GM18873 (cell line): ENCODE results near the gene ZFP3.
"Not testable (repeated sequence)": the region's sequence is repeated elsewhere in the genome, so short reads cannot be mapped to it uniquely, and the experiment has no call there.

Experiments used
- ATAC-seq: cut with Tn5 transposase; IDR thresholded peaks from one replicate; pipeline ENCODE4 v1.9.1; 2021; ENCODE audit warnings: mild to moderate bottlenecking, moderate library complexity, moderate number of reproducible peaks; ENCODE audit not compliant: unreplicated experiment, low FRiP score

The ZFP3 gene

DNA sequence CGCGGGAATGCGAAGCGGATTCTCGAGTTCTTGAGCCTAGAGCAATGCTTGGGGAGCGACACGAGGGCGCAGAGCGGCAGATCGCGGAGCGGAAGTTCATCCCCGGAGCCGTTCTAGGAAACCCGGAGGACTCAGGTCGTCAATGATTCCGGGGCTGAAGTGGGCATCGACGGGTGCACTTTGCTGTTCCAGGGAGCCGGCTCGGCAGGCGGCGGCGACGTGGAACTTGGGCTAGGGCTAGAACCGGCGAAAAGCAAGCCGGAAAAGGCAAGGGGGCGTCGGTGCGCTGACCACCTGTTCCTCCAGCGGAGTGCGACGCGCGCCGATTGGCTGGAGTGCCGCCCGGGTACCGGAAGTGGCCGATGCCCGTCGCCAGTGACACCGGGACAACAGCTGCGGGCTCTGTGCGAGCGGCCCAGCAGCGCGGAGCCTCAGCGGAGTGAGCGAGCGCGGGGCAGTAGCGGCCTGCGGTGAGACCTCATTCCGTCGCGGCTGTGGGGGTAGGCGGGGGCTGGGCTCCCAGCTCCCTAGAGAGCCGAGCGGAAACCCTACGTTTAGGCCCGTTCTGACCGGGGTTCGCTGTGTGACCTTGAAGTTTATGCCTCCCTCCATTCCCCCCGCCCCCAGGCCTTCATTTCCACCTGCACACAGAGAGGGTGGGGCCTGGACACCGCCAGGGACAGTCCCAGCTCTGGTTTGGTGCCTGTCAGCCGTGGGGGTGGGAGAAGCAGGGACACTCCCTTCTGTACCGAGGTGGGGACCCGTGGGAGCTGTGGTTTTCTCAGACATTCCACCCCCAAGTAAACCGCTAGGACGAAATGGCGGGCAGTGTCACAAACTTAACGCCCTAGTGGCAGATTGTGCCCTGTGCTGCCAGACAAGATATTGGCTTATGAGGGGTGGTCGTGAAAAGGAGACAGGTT is at the start of gene ZFP3:
ZFP3 (plus strand) TSS at position 362 of the 923 bp plus-strand sequence. CDS start 13,038 bp downstream, outside the sequence.
- ATAC-seq, result peak; percentile 72

DNA sequence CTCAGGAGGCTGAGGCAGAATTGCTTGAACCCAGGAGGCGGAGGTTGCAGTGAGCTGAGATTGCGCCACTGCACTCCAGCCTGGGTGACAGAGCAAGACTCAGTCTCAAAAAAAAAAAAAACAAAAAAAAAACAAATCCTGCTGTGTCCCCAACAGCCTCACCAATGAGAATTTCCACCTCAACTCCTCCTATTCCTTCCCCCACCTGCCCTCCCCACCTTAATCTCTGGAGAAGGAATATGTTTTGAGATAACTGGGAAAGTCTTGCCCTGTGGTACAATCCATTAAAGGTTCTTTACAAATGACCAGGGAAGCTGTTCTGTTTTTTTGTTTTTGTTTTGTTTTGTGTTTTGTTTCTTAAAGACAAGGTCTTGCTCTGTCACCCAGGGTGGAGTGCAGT is 48.1 kb upstream of the ZFP3 start:
- ATAC-seq, result not testable (repeated sequence)

DNA sequence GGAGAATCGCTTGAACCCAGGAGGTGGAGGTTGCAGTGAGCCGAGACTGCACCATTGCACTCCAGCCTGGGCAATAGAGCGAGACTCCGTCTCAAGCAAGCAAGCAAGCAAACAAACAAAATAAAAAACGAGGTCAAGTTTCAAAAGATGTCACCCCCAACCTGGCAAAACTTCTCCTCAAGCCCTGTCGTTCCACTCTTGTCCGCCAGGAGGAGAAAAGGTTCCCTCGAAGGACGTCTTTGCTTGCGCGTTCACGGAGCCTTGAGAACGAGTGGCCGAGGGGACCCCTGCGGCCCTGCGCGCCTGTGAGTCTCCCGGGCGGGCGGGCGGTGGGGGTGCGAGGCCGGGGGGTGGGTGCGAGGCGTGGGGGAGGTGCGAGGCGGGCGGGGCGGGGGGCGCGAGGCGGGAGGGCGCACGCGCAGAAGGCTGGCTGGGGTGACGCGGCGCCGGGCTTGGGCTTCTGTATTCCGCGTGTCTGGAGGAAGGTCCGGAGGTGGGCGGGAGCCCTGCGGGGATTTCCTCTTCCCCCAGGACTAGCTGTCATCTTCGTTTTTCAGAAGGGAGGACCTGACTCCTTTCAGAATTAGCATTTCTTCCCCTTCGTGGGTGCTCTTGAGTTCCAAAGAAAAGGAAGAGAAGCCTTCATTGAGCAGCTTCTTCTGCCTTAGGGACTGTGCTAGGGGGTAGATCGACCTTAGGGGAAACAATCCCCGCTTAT is 46.7 kb upstream of the ZFP3 start:
- ATAC-seq, result no peak

DNA sequence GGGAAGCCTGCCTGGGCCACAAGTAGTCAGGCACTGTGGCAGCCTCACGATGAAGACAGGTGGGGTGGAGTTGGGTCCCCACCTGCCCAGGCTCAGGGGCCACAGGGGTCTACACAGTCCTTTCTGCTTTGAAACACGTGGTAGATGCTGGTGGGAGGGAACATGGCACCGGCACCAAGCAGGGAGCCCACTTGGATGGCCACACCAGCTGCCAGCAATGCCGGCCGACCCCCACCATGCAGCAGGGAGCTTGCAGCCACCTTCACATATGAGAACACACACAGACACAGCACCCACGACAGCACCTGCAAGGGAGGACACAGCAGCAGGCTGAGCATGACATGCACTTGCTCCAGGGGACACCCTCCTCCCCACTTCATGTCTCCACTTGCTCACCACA is 45.4 kb upstream of the ZFP3 start:
- no peak for ATAC-seq

DNA sequence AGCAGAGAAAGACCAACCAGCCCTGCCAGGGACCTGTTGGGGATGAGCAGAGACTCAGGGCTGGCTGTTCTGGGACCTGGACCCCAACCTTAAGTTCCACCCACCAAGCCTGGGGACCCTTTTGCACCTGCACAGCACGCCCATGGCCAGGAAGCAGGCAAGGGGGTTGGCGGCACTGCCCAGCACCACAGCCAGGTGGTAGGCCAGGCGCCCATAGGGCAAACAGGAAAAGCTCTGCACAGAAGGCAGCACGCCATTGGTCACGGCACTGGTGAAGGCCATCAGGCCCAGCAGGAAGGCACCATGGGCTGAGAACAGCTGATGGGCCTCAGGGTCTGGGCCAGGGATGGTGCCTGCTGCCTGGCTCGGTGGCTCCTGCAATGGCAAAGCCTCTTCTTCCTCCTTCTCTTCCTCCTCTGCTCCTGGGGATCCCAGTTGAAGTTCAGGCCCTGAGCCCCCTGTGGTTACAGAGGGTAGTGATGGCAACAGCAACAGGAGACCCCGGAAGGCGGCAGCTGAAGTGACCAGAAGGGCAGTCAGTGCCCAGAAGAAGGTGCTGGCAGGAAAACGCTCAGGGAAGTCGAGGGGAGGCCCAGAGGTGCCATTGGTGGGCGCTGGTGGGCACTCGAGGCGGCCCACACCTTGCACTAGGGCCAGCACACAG is 44.8 kb upstream of the ZFP3 start:
- ATAC-seq, result no peak

DNA sequence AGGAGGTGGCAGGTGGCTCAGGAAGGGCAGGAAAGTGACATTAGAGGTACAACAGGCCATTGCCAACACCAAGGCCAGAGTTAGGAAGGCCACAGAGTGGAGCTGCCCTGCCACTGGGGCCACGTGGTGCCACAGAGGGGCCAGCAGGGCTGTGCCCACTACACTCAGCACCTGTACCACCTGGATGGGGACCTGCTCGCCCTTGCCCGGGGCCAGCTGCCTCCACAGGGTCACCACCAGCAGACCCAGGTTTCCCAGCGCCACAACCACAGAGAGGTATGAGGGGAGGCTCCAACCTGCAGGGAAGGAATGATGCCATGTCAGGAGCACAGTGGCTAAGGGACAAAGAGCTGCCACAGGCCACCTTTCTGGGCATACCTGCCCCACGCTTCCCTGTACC is 44.2 kb upstream of the ZFP3 start:
- no peak for ATAC-seq

DNA sequence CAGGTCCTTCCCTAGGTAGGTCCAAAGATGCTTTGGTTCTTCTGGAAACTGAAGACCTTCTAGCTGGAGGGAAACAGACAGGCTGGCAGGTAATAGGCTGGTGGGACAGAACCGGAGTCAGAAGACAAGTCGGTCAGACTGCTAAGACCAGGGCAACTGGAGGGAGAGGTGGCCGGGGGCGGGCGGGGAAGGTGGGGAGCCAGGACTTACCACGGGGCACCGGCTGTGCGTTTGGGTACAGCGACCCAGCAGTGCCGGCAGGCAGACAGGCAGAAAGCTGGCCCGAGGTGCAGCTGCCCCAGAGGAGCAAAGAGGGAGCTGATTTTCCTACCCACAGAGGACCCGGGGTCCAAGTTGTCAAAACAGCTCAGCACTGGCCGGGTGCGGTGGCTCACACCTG is 43.6 kb upstream of the ZFP3 start:
- no peak for ATAC-seq

DNA sequence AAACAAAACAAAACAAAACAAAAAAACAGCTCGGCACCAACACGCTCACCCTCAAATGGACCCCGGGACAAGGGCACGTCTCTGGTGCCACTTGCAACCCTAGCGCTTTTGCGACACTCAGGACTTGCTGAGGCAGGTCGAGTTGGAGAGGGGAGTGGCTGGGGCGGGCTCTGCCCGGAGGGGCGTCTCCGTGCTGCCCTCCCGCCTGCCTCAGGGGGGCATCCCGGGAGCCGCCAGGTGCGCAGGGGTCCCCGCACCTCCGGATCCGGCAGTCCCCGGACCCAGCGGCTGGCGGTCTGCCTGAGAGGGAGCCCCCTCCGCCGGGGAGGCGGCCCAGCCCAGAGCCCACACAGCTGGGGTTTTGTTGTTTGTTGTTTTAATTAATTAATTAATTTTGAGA is 43.0 kb upstream of the ZFP3 start, which contains the start of gene SLC52A1:
SLC52A1 (minus strand) TSS at position 112 of the 400 bp plus-strand sequence. CDS start 820 bp downstream, outside the sequence.
- ATAC-seq, result no peak

DNA sequence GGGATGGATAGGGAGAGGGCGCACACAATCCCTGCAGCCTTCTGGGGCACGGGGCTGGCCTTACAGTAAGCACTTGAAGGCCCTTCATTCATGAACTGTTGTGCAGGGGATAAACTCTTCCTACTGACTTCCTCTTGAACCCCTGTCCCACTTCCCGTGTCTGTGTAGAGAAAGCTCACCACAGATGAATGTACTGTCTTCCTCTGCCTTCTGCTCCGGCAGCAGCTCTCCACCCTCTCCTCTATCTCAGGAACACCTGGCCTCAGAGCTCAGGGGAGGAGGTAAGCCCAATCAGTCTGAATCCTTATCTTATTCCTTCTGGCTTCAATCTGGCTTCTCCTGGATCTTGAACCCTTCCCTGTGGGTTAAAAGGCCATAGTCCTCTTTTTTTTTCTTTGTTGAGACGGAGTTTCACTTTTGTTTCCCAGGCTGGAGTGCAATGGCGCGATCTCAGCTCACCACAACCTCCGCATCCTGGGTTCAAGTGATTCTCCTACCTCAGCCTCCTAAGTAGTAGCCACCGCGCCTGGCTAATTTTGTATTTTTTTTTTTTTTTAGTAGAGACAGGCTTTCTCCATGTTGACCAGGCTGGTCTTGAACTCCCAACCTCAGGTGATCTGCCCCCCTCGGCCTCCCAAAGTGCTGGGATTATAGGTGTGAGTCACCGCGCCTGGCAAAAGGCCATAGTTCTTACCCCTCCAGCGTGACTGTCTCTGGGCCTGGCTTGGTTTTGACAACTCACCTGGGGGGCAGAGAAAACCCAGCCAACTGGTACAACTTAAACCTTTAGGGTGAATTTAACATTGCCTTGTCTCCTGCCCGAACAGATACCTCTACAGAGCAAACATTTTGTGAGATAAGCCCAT is 35.9 kb upstream of the ZFP3 start:
- no peak for ATAC-seq

DNA sequence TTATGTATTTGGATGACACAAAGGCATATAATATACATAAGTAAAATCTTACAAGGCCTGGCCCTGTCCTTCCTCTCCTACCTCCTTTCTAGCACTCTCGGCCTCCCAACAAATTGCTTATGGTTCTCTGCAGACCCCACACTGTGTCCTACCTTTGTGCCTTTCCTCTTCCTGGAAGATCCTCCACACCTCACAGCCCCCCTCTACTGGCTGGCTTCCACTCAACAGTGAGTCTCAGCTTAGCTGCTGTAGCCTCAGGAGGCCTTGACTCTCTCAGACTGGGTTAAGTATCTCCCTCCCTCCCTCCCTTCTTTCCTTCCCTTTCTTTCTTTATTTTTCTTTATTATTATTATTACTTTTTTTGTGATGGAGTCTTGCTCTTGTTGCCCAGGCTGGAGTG is 34.7 kb upstream of the ZFP3 start:
- ATAC-seq, result no peak

DNA sequence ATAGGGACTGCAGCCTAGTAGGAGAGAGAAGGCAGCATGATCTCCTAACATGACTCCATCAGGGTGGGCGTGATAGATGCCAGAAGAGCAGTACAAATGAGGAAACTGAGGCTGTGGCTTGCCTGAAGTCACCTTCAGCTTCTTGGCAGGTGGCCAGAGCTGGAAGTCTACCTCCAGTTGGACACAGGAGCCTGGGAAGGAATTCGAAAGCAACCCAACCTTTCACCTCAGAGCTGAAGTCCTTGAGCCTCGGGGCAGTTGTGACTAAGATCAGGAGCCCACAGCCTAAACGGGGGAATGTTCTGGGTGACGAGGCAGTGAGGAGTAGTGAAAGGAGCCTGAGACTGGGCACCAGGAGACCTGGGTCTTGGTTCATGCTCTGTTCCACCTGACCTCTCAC is 33.6 kb upstream of the ZFP3 start:
- ATAC-seq, result no peak

DNA sequence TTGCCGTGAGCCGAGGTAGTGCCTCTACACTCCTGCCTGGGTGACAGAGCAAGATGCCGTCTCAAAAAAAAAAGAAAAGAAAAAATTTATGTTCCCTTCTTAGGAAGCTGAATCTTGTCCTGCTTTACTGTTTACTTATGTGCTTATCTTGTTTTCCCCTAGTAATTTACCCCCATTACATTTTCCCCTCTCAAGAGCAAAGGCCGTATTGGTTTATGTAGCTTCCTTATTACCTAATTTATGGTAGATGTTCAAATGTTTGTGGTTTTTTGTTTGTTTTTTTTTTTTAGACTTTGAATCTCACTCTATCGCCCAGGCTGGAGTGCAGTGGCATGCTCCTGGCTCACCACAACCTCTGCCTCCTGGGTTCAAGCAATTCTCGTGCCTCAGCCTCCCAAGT is 32.8 kb upstream of the ZFP3 start:
- no peak for ATAC-seq

DNA sequence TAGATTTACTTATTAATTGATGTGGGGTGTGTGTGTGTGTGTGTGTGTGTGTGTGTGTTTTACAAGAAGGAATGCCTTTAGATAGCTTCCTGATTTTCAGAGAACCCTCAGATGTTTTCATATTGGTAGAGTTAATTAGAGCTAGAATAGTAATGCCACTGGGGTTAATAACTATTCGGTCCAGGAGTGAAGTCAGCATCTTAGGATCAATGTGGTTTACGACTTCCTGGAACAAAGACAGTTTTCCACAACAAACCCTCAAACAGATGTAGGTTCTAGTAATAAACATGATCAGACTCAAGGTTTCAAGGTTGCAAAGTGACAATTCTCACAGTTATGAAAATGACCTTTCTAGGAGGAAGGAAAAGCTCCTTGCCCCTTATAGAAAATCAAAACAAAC is 30.8 kb upstream of the ZFP3 start:
- no peak for ATAC-seq

DNA sequence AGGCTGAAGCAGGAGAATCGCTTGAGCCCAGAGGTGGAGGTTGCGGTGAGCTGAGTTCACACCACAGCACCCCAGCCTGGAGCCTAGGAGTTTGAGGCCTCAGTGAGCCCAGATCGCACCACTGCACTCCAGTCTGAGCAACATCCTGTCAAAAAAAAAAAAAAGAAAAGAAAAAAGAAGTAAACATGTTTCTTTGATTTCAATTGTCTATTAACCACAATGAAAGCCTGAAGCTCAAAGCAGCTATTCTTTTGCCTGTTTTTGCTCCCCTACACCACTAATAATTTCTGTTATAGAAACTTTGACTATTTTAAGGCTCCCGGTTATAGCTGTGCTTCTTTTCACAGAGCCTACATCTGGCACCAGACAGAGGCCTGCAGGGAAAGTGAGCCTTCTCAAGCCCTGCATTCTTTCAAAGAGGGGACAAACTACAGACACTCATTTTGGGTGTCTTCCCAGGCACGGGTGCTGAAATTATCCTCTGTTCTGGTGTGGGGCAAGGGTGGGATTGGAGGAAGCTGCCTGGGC is 28.9 kb upstream of the ZFP3 start:
- ATAC-seq, result no peak

DNA sequence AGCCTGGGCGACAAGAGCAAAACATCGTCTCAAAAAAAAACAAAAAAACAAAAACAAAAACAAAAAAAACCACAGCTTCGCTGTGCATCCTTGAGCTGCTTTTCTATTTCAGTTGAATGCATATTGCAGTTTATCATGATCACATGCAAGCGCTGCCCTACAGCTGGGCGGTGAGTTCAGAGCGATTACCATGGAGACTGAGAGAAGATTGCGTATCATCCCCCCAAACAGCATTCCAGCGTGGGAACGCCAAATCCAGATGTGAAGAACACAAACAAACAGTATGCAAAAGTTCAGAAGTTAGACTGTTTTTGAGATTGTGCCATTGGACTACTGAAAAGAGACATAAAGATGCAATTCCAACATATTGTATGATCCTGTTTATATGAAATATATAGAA is 28.0 kb upstream of the ZFP3 start:
- no peak for ATAC-seq

DNA sequence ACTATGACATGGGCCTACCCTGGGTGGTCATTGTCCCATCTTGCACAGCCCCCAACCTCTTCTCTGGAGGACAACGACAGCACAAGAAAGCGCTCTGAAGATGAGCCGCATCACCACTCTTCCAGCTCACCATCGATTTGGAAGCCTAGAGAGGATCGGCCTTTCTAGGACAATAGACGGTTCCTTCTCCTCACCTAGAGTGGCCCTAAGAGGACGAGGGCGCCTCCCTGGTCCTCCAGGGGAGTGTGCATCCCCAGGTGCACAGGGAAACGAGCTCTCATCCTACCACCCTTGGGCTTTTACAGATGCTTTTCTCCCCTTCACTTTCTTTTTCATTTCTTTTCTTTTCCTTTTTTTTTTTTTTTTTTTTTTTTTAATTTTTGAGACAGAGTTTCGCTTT is 22.7 kb upstream of the ZFP3 start:
- ATAC-seq, result no peak

DNA sequence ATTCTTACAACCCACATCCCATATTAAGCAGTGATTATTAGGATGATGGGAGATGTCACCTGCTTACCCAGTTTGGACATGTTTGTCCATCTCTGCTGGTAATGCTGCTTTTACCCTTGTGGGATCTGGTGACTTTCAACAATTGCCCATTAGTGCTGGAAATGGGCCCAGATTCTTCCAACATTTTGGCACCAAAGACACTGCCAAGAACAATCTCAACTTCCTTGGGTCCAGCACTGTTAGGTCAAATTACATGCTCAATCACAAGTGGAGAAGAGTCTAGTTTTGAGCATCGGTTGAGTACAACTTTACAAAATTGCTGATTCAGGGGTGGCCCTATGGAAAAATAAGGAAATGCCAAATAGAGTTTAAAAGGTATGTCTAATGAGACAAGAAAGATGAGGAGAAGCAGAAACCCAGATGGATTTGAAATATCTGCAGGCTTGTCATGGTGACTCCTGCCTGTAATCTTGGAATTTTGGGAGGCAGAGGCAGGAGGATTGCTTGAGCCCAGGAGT is 13.0 kb upstream of the ZFP3 start:
- ATAC-seq, result no peak

DNA sequence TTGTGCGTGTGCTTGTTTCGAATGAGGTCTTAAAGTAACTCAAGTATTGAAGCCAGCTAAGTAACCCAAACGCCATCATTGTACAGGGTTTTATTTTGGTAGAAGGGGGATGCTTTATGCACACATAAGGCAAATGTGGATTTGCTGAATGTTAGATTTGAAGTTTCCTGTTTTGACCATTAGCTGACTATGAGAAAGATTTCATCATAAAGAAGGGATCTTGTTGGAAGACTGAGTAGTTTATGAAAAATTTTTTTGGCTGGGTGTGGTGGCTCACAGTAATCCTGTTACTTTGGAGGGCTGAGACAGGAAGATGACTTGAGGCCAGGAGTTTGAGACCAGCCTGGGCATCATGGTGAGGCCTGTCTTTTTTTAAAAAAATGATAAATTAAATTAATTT is 10.0 kb upstream of the ZFP3 start:
- ATAC-seq, result no peak

DNA sequence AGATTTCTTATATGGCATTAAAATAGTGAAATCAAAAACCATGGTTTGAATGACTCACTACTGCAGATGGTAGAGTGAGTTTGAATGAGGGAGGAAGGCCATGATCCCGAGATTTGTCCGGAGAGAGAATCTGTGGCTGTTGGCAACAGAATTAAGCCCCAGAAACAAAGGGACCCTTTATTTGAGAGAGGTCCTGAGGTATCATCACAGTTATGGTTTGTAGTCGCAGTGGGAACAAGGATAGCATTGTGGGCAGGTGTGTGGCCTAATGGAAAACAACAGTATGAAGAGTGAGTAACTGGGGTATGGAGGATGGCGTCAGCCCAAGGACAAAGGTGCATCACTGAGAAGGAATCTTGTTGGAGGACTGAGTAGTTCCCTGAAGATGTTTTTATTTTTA is 8.5 kb upstream of the ZFP3 start:
- ATAC-seq, result no peak

DNA sequence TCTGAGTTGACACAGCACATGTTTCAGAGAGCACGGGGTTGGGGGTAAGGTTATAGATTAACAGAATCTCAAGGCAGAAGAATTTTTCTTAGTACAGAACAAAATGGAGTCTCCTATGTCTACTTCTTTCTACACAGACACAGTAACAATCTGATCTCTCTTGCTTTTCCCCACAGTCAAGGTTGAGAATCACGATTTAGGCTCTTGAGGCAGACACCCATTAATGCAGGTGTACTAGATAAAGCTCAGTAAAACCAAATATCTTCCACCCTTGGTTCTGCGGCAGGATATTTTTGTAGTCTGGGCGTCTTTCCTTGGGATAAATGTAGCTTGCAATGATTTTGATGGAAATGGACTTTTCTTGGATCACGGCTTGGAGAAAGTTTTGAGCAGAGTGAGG is 2.8 kb upstream of the ZFP3 start:
- ATAC-seq, result not testable (repeated sequence)
